Progenitor cell of endocrine pancreas (in vitro differentiated cells): ENCODE data around the gene ADGRV1. TPM values are rescaled to one million over a fixed set of nuclear protein-coding genes. Genes with fewer than 3 reads are reported as not detected.

Experiments
- DNase-seq: peaks from one replicate; pipeline ENCODE4 v3.0.0; 2021; ENCODE audit warnings: low spot score; ENCODE audit not compliant: unreplicated experiment
- H3K27ac Mint-ChIP-seq: 2 replicates; pipeline ENCODE4 v1.8.0; 2021; ENCODE audit warnings: mild to moderate bottlenecking, moderate library complexity, mixed read lengths
- H3K27me3 Mint-ChIP-seq: 2 replicates; pipeline ENCODE4 v1.8.0; 2021; ENCODE audit warnings: mixed read lengths
- H3K36me3 Mint-ChIP-seq: 2 replicates; pipeline ENCODE4 v1.8.0; 2022; ENCODE audit warnings: mixed read lengths; ENCODE audit not compliant: insufficient read depth
- H3K4me1 Mint-ChIP-seq: 2 replicates; pipeline ENCODE4 v1.8.0; 2021; ENCODE audit warnings: low read depth, mixed read lengths
- H3K4me3 Mint-ChIP-seq: 2 replicates; pipeline ENCODE4 v1.8.0; 2021; ENCODE audit warnings: low read depth, mild to moderate bottlenecking, moderate library complexity, mixed read lengths
- H3K9me3 Mint-ChIP-seq: 2 replicates; pipeline ENCODE4 v1.8.0; 2021; ENCODE audit warnings: low read depth, mixed read lengths
- CTCF ChIP-seq: fragments of 200-600 bp; sonication (generic); IDR thresholded peaks from one replicate; pipeline ENCODE4 v1.5.0; 2021; ENCODE audit warnings: antibody characterized with exemption, mild to moderate bottlenecking; ENCODE audit not compliant: unreplicated experiment
- total RNA-seq: library from RNA; stranded (reverse); gene quantifications from 2 replicates; pipeline ENCODE4 v1.2.1, GENCODE V29; 2021

The ADGRV1 gene
- total RNA-seq, 1 donor from 2014 or later, result 82.3 TPM

- Mint-ChIP-seq H3K27me3 (no peaks in the 10 kb centered on the region), H3K36me3 (no peaks in the 10 kb centered on the region), H3K27ac (no peak overlapping the region), H3K4me3 (no peak overlapping the region), H3K4me1 (peaks cover 10% of the 10 kb centered on the region), H3K9me3 (peaks cover 7% of the 10 kb centered on the region)
- no peak for TF ChIP-seq CTCF
- DNase-seq, result no peak
Measured at GRCh38 chr5:90902651-90903386, 344.2 kb downstream of the ADGRV1 start.

GRCh38 chr5:90909101-90909503 lies 350.5 kb downstream of the ADGRV1 start:
- DNase-seq, result no peak
- H3K27ac Mint-ChIP-seq, result peak overlapping the region; percentile 6
- H3K27me3 Mint-ChIP-seq, result no peaks in the 10 kb centered on the region
- H3K36me3 Mint-ChIP-seq, result no peaks in the 10 kb centered on the region
- H3K4me3 Mint-ChIP-seq, result no peak overlapping the region
- TF ChIP-seq CTCF, result no peak
- H3K9me3 Mint-ChIP-seq, result peaks cover 3% of the 10 kb centered on the region
- no peaks in the 10 kb centered on the region for H3K4me1 Mint-ChIP-seq

GRCh38 chr5:90909940-90910339 lies 351.3 kb downstream of the ADGRV1 start:
- no peak overlapping the region for H3K4me3 Mint-ChIP-seq
- TF ChIP-seq CTCF, result no peak
- DNase-seq, result no peak
- no peaks in the 10 kb centered on the region for H3K36me3 Mint-ChIP-seq
- H3K27me3 Mint-ChIP-seq, result no peaks in the 10 kb centered on the region
- no peaks in the 10 kb centered on the region for H3K4me1 Mint-ChIP-seq
- H3K27ac Mint-ChIP-seq, result no peak overlapping the region
- H3K9me3 Mint-ChIP-seq, result no peaks in the 10 kb centered on the region

- H3K4me3 Mint-ChIP-seq, result no peak overlapping the region
- no peak overlapping the region for H3K27ac Mint-ChIP-seq
- TF ChIP-seq CTCF, result no peak
- no peaks in the 10 kb centered on the region for H3K4me1 Mint-ChIP-seq
- H3K36me3 Mint-ChIP-seq, result peaks cover 2% of the 10 kb centered on the region
- no peak for DNase-seq
- no peaks in the 10 kb centered on the region for H3K27me3 Mint-ChIP-seq
- no peaks in the 10 kb centered on the region for H3K9me3 Mint-ChIP-seq
Measured at GRCh38 chr5:90911169-90911568, 352.6 kb downstream of the ADGRV1 start.

GRCh38 chr5:90912476-90912875 lies 353.9 kb downstream of the ADGRV1 start:
- Mint-ChIP-seq H3K27ac (no peak overlapping the region), H3K4me1 (no peaks in the 10 kb centered on the region), H3K27me3 (no peaks in the 10 kb centered on the region), H3K36me3 (peaks cover 2% of the 10 kb centered on the region), H3K9me3 (no peaks in the 10 kb centered on the region), H3K4me3 (no peak overlapping the region)
- no peak for DNase-seq
- TF ChIP-seq CTCF, result no peak
